Breast epithelium (tissue), 3 donors: ENCODE results near the gene NPSR1.

Experiments used
- POLR2A ChIP-seq: fragments of 450-650 bp; IDR thresholded peaks from one replicate; pipeline ENCODE4 v1.6.1; 2016; ENCODE audit warnings: antibody characterized with exemption, mild to moderate bottlenecking, moderate library complexity
- POLR2AphosphoS5 ChIP-seq, 3 donors: sonication (generic); formaldehyde crosslinking; IDR thresholded peaks; one replicate each; pipeline ENCODE4 v1.6.1; 2017; ENCODE audit warnings: antibody characterized with exemption in 3 of 3
- TF ChIP-seq, protein P1 (sequence below), 3 donors: fragments of 450-650 bp; IDR thresholded peaks; one replicate each; pipeline ENCODE4 v1.5.1; 2016 to 2017; ENCODE audit warnings: antibody characterized with exemption in 3 of 3, mild to moderate bottlenecking in 3 of 3, moderate library complexity in 3 of 3

- TF ChIP-seq POLR2A (no peak), POLR2AphosphoS5 (IDR thresholded peaks at IDR 0.05) (no peak)
- TF ChIP-seq, protein P1, sequence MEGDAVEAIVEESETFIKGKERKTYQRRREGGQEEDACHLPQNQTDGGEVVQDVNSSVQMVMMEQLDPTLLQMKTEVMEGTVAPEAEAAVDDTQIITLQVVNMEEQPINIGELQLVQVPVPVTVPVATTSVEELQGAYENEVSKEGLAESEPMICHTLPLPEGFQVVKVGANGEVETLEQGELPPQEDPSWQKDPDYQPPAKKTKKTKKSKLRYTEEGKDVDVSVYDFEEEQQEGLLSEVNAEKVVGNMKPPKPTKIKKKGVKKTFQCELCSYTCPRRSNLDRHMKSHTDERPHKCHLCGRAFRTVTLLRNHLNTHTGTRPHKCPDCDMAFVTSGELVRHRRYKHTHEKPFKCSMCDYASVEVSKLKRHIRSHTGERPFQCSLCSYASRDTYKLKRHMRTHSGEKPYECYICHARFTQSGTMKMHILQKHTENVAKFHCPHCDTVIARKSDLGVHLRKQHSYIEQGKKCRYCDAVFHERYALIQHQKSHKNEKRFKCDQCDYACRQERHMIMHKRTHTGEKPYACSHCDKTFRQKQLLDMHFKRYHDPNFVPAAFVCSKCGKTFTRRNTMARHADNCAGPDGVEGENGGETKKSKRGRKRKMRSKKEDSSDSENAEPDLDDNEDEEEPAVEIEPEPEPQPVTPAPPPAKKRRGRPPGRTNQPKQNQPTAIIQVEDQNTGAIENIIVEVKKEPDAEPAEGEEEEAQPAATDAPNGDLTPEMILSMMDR (IDR thresholded peaks at IDR 0.05): no peak
Observed at GRCh38 chr7:34734771-34735170, 76.8 kb downstream of the NPSR1 start.
